SK-MEL-5 (cell line): ENCODE data around the gene BOC. TPM values are rescaled to one million over a fixed set of nuclear protein-coding genes. Genes with fewer than 3 reads are reported as not detected.
"Not testable (repeated sequence)": the region's sequence is repeated elsewhere in the genome, so short reads cannot be mapped to it uniquely, and the experiment has no call there.

Experiments used
- DNase-seq: peaks from one replicate; pipeline ENCODE4 v3.0.0-alpha.2; 2016; ENCODE audit warnings: low read depth, low spot score
- in situ Hi-C: cut with HindIII; loops from 2 replicates; pipeline ENCODE4 v1.10.0; 2016; ENCODE audit warnings: low sequenced_read_pairs, high pct_unique_total_duplicates, low pct_unique_long_range_greater_than_20kb
- polyA plus RNA-seq, 2 experiments: library from polyadenylated mRNA; depleted of rRNA; stranded (reverse); fragments of >200 nt; gene quantifications; 2 replicates each; pipeline ENCODE4 v1.2.3, GENCODE V29; 2015
- total RNA-seq: library from RNA; depleted of rRNA; stranded (reverse); fragments of >200 nt; shearing (Covaris generic); gene quantifications from 2 replicates; pipeline ENCODE4 v1.2.3, GENCODE V29; 2014; rRNA removed

The BOC gene, protein sequence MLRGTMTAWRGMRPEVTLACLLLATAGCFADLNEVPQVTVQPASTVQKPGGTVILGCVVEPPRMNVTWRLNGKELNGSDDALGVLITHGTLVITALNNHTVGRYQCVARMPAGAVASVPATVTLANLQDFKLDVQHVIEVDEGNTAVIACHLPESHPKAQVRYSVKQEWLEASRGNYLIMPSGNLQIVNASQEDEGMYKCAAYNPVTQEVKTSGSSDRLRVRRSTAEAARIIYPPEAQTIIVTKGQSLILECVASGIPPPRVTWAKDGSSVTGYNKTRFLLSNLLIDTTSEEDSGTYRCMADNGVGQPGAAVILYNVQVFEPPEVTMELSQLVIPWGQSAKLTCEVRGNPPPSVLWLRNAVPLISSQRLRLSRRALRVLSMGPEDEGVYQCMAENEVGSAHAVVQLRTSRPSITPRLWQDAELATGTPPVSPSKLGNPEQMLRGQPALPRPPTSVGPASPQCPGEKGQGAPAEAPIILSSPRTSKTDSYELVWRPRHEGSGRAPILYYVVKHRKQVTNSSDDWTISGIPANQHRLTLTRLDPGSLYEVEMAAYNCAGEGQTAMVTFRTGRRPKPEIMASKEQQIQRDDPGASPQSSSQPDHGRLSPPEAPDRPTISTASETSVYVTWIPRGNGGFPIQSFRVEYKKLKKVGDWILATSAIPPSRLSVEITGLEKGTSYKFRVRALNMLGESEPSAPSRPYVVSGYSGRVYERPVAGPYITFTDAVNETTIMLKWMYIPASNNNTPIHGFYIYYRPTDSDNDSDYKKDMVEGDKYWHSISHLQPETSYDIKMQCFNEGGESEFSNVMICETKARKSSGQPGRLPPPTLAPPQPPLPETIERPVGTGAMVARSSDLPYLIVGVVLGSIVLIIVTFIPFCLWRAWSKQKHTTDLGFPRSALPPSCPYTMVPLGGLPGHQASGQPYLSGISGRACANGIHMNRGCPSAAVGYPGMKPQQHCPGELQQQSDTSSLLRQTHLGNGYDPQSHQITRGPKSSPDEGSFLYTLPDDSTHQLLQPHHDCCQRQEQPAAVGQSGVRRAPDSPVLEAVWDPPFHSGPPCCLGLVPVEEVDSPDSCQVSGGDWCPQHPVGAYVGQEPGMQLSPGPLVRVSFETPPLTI
- 0.05 TPM in 1 of 2 replicates, not detected in the other for total RNA-seq
- polyA plus RNA-seq (2015; cell fraction: cytosol; rRNA removed) = 0.20 and 3.7 TPM in 2 replicates
- 0.05 and 0.23 TPM in 2 replicates for polyA plus RNA-seq (2015; cell fraction: nucleus; rRNA removed)

DNA sequence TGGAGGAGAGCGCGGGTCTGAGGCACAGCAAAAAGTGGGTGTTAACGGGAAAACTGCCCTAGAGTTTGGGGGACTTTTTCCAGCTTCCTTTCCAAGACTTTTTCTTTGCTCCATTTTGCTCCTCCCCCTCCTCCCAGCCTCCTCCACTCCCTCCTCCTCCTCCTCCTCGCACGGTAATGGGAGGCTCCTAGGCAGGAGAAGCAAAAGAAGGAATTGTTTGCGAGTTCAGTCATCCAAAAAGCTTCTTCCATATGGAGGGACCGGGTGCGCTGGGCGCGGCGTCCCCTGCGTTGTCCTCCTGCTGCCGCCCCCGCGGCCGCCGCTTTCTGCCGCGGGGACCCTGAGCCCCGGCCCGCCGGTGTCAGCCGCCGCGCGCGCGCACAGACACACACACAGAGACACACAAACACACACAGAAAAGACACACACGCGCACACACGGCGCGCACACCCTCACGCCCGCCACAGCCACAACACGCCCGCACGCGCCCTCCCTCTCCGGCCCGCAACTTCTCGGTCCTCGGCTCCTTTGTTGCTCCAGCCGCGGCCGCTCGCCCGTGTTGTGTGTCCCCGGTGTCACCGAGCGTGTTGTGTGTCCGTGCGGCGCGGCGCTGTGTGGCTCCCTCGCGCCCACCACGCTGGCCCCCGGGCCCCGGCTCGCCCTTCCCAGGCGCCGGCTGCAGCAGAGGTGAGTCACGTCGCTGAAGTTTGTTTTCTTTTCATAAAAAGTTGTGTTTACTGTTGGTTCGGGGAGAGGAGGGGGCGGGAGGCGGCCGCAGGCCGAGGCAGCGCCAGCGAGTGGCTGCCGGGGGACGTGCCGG, at the start of gene BOC:
BOC (plus strand) TSS at position 228 of the 820 bp plus-strand sequence. CDS start 38,246 bp downstream, outside the sequence.
- in situ Hi-C loops = no loop called here
- DNase-seq = no peak

DNA sequence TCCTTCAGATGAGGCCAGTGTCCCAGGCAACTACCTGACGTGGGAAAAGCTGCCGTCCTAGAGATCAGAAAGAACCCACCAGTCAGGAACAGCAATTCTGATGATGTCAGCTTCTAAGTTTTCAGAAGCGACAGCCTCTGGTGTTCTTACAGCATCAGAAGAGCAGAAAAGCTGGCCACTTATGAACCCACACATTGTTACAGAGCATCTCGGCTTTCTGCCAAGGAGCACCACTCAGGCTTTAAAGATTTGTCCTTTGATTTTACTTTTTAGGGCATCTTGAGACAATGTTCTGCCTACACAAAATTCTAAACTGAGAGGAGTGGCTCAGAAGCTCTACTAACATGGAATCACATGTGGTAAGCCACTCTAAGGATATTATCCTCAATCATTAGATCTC, 49.7 kb upstream of the BOC start:
- in situ Hi-C loops = no loop called here

DNA sequence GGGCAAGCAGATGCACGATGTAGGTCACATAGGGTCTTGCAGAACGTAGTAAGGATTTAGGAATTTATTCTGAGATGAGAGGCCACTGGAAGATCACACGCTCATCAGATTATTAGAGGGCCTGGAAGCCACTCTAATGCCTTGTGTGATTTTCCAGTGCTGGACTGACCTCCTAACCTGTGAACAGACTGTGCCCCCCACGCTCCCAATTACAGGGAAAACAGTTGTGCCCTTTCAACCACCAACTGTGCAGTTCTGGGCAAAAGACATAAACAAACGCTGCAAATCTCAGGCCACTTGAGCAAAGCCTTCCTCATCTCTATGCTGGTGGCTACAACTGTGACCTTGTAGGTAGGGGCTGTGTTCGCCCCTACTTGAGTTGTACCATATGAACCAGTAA, 48.2 kb upstream of the BOC start:
- no peak for DNase-seq
- in situ Hi-C loops = no loop called here

More for the DNA sequence above, 49.7 kb upstream of the BOC start:
- DNase-seq = no peak

DNA sequence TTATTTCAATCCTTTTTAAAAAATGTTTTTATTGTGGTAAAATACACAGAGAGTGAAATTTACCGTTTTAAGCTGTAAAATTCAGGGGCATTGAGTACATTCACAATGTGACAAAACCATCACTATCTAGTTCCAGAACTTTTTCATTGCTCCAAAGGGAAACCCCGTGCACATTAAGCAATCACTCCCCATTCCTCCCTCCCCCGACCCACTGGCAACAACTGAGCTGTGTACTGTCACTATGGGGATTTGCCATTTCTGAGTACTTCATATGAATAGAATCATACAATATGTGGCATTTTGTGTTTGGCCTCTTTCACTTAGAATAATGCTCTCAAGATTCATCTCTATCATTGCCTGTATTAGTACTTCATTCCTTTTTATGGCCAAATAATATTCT, 45.5 kb upstream of the BOC start:
- in situ Hi-C loops = no loop called here
- DNase-seq = no peak

DNA sequence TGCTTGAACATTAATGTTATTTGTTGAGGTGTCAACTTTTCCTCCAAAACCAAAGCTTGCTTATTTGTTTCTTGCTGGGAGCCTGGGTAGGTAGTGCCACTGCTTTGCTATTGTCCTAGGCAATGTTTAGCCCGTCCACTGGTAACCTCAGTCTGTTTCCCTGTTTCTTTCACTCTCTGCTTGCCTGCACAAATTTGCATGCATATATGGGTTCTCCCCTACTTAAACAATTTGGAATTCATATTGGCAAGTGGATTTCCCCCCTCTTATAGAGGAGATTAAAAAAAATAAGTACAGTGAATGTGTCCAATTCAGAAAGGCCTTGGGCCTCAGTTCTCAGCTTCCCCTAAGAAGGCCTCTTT, 45.0 kb upstream of the BOC start:
- in situ Hi-C loops = no loop called here
- no peak for DNase-seq

DNA sequence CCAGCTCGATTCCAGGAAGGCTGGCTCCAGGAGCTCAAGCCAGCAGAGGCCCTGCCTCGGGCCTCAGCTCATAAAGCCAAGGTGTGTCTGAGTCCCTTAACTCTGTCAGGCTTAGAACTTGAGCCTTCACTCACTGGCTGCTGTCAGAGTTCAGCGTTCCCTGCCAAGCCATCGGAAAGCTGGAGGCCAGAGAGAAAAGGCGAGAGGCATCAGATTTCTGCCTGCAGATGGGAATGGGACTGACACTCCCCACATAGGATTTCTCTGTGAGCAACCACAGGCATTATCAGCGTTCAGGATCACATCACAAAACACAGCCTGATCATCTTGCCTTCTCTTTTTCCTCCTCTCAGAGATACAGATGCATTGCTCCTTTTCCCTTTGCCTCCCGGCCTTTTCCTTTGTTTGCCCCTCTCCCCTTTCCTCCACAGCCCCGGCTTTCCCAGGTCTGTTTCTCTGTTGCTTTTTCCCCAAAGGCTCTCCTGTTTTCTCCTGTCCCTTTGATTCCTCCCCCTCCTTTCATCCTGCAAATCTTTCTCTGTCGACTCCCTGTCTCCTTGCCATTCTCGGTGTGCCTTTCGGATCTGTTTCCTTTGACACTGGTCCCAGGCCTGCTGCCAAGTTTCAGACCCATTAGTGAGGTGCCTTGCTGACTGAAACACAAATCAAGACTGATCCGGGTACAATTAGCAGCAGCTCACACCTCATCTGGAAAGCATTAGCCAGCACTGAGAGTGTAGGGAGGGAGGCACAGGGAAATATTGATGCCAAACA, 44.5 kb upstream of the BOC start:
- DNase-seq = no peak
- in situ Hi-C loops = no loop called here

DNA sequence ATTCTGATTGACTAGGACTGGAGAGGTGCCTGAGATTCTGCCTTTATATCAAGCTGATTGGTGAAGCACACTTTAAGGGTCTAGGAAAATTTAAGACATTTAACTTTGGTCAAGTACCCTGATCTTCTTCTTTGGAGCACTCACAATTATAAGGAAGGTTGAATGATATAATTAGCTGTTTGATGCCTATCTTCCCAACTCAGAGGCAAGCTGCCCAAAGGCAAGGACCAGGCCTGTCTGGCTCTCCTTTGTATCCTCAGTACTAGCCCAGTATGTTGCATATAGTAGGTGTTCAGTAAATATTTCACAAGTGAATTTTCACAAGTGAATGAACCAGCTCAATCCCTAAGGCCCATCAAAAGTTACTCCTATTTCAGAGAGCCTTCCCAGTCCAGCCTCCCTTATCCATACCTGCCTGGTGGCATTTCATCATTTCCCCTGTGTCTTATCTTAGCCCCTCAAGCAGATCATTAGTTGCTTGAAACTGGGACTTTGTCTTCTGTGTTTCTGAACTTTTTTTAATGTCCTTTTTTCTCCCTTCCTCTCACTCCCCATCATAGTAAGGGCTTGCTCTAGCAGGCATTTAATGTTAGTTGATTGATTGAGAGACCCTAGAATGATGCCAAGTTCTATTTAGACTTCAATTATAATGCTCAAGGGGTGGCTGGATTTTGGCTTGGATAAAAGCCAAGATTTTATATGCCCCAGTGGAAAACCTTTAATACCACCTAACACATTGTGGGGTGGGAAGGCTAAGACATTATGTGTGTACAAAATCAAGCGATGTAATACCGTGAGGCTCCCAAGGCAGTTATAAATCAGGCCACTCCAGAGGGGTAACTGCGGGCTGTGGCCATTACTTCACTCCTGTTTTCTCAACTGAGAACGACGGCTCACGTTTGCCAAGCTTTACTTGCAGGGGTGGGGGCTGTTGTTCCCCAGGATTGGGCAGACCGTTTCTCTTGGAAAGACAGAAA, 43.2 kb upstream of the BOC start:
- DNase-seq = no peak
- in situ Hi-C loops = no loop called here

DNA sequence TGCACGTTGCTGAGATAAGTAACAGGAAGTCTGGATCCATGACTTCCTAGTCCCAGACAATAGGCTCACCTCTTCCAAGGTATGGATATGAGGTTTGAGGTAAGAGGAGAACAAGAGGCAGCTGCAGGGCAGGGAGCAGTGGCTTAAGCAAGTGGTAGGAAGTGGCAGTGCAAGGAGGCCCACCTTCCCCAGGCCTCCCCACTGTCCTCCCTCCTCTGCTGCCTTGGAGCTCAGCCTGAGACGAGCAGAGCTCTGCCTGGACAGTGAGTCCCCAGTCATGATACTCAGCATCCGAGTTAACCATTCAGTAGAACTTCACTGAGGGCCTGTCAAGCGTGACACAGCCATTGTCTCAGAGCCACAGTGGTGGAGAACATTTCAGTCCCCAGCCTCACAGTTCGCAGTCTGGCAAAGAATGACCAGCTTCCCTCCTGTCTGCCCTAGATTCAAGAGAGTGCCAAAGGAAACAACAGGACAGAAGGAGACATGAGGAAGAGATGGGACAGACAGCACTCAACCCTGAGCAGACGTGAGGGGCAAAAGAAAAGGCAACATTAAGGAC, 41.4 kb upstream of the BOC start:
- DNase-seq = no peak
- in situ Hi-C loops = no loop called here

DNA sequence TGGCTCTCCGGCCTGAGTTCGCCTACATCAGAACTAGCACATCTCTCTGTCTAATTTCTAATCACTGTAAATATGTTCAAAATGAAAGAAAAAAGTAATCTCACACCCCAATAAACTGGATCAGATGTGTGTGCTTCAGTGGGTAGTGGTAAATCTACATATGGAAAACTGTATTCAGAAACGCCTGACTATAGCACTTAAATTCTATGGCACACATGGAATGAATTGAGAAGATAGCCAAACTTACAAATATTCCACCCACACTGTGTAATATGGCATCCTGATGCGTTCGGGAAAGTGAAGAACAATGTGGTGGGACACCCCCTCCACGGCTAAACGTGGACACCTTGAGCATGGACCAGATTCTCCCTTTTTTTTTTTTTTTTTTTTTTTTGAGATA, 40.6 kb upstream of the BOC start:
- DNase-seq = no peak
- in situ Hi-C loops = no loop called here

DNA sequence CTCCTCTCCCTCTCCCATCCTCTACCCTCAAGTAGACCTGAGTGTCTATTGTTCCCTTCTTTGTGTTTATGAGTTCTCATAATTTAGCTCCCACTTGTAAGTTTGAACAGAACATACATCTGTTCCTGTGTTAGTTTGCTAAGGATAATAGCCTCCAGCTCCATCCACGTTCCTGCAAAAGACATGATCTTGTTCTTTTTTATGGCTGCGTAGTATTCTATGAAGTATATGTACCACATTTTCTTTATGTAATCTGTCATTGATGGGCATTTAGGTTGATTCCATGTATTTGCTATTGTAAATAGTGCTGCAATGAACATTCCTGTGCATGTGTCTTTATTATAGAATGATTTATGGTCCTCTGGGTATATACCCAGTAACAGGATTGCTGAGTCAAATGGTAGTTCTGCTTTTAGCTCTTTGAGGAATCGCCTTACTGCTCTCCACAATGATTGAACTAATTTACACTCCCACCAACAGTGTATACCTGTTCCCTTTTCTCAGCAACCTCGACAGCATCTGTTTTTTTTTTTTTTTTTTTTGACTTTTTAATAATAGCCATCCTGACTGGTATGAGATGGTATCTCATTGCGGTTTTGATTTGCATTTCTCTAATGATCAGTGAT, 39.6 kb upstream of the BOC start:
- in situ Hi-C loops, DNase-seq: not testable (repeated sequence)

DNA sequence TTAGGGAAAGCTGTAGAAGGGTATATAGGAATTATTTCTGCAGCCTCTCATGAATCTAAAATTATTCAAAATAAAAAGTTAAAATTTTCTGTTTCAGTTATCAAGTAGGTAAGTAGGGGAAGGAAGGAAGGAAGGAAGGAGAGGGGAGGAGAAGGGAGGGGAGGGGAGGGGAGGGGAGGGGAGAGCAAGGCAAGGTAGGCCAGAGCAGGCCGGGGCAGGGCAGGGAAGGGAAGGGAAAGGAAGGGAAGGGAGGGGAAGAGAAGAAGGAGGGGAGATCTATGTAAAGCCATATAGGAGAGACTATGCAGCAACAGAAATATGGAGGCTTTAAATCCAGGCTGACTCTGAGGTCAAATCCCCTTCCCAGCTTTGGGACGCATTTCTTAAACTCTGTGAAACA, 38.3 kb upstream of the BOC start:
- in situ Hi-C loops = no loop called here
- DNase-seq = no peak

DNA sequence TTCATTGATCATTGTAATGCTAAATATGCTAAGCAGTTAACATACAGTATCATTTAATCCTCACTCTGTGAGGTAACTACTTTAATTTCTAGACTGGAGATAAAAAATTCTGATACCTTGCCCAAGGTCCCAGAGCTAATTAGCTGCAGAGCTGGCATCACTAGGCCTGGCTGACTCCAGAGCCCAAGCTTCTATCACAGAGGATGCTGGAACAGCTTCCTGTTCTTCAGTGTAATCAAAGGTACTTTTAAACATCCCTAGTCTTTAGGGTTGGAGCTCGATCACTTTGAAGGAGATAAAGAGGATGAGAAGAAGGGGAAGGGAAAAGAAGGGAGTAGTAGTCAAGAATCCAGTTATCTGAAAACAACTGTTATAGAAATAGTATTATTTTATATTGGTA, 37.1 kb upstream of the BOC start:
- in situ Hi-C loops = no loop called here
- no peak for DNase-seq

DNA sequence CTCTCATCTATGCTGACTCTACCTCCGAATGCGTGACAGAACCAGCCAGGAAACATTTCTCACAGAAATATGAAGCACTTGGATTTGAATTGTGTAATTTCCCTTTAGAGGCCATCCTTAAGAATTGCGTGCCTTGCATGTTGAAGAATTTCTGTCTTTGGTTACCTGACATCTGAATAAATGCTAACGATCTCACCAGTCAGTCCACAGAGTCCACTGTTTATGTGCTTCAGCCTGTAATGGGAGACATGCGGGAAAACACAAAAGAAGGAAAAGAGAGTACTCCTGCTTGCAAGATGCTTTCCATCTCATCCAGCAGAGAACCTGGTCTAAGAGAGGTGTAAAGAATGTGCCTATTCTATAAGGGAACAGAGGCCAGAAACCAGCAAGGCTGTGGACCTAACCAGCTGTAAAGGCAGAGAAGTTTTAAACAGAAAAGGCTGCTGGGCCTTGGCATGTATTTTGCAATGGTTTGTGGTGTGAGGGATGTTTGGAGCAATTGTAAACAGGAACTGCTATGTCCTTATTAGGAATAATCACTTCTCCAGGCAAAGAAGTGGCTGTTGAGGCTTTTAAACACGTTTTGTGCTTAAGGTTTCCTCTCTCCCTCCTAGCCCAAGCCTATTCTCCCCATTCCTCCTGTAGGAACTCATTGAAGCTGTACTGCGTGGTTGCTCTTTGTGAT, 36.4 kb upstream of the BOC start:
- in situ Hi-C loops = no loop called here
- no peak for DNase-seq

DNA sequence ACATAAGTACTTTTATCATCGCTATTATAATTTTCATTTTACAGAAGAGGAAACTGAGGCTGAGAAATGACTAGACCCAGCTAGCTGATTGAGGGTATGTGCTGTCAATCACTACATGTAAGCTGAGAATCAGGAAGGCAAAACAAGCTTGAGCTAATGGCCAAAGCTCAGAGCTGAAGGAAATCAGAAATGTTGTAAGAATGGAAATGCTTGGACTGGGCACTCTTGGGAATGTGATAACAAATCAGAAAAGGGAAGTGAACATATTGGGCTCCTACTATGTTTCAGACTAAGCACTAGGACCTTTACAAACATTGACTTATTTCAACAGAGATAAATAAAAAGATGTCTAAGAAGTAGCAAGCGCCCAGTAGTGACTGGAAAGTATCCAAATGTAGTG, 33.8 kb upstream of the BOC start:
- in situ Hi-C loops = no loop called here

More for the DNA sequence above, 33.8 kb upstream of the BOC start:
- no peak for DNase-seq
